Measurements from ENCODE around the gene NPHP4. TPM values are rescaled to one million over a fixed set of nuclear protein-coding genes. Genes with fewer than 3 reads are reported as not detected.

Gene NPHP4
- polyA plus RNA-seq, 1 donor (not counting 4 experiments of a cell fraction or from before 2014, with no cell fraction given), result 3.7 TPM

GRCh38 chr1:5861871-5862825 is 130.1 kb downstream of the NPHP4 start:
- H3K27me3 ChIP-seq (ENCODE audit: control insufficient read depth, extremely low read depth, insufficient read depth, low read length), result no peaks in the 10 kb centered on the region
- H3K9ac ChIP-seq (ENCODE audit: control insufficient read depth, extremely low read depth, insufficient read depth, low read length), result no peak overlapping the region
- no peak overlapping the region for H3K4me3 ChIP-seq (ENCODE audit: control insufficient read depth in 2 of 3, extremely low read depth in 1 of 3, insufficient read depth in 2 of 3, low read depth in 1 of 3, low read length in 3 of 3)
- FAIRE-seq (no peak), DNase-seq (ENCODE audit: low read depth, low spot score) (no peak)
- H4K20me1 ChIP-seq (ENCODE audit: control insufficient read depth, extremely low read depth, insufficient read depth, low read length), result no peaks in the 10 kb centered on the region
- H3K9me3 ChIP-seq (ENCODE audit: control insufficient read depth, low read depth, low read length), result no peaks in the 10 kb centered on the region
- dilution Hi-C loops (cut with MboI; ENCODE audit: extremely low pct_ligation_motif_present, low sequenced_read_pairs), result no loop called here
- H3K4me2 ChIP-seq (ENCODE audit: control insufficient read depth, extremely low read depth, insufficient read depth, low read depth, low read length), result no peak overlapping the region
- H2AFZ ChIP-seq (ENCODE audit: control insufficient read depth, low read length), result no peak overlapping the region
- TF ChIP-seq, protein P1, sequence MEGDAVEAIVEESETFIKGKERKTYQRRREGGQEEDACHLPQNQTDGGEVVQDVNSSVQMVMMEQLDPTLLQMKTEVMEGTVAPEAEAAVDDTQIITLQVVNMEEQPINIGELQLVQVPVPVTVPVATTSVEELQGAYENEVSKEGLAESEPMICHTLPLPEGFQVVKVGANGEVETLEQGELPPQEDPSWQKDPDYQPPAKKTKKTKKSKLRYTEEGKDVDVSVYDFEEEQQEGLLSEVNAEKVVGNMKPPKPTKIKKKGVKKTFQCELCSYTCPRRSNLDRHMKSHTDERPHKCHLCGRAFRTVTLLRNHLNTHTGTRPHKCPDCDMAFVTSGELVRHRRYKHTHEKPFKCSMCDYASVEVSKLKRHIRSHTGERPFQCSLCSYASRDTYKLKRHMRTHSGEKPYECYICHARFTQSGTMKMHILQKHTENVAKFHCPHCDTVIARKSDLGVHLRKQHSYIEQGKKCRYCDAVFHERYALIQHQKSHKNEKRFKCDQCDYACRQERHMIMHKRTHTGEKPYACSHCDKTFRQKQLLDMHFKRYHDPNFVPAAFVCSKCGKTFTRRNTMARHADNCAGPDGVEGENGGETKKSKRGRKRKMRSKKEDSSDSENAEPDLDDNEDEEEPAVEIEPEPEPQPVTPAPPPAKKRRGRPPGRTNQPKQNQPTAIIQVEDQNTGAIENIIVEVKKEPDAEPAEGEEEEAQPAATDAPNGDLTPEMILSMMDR (optimal IDR thresholded peaks at IDR 0.05 in 1 of 3, IDR thresholded peaks at IDR 0.05 in 1 of 3, conservative IDR thresholded peaks at IDR 0.05 in 1 of 3; ENCODE audit: extremely low read depth in 1 of 3, insufficient read depth in 2 of 3, low read length in 3 of 3), result no peak
- TF ChIP-seq EZH2 (IDR thresholded peaks at IDR 0.05; ENCODE audit: low read length), result no peak
- H3K9me1 ChIP-seq (ENCODE audit: control insufficient read depth, extremely low read depth, insufficient read depth, low read length), result no peaks in the 10 kb centered on the region
- H3K27ac ChIP-seq (ENCODE audit: control insufficient read depth, insufficient read depth, low read length), result no peak overlapping the region
- no peaks in the 10 kb centered on the region for H3K79me2 ChIP-seq (ENCODE audit: control insufficient read depth, insufficient read depth, low read length)
- H3K36me3 ChIP-seq (ENCODE audit: control insufficient read depth in 2 of 2, extremely low read depth in 1 of 2, insufficient read depth in 2 of 2, low read length in 2 of 2), result peaks cover 0 to 3% of the 10 kb centered on the region in 2 experiments
- H3K4me1 ChIP-seq (ENCODE audit: control insufficient read depth, extremely low read depth, insufficient read depth, low read length), result no peaks in the 10 kb centered on the region

DNA sequence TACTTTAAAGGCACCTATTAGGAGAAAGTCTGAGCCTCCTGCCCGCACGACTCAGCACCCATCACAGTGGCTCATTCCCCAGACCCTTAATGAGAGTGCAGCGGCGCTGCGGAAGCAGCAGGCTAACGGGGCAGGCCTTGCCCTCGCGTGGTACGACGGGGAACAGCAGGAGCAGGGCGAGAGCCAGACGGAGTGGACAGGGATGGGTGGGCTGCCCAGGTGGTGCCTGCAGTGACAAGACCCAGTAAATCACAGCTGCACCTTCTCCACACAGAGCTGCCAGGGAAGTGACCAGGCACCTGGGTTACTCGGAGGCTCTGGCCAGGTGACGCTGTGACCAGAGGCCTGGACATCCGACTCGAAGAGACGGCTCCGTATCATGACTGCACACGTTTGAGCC is 131.9 kb downstream of the NPHP4 start:
- FAIRE-seq (no peak), DNase-seq (ENCODE audit: low read depth, low spot score) (no peak)
- no peaks in the 10 kb centered on the region for H3K79me2 ChIP-seq (ENCODE audit: control insufficient read depth, insufficient read depth, low read length)
- no peaks in the 10 kb centered on the region for H3K27me3 ChIP-seq (ENCODE audit: control insufficient read depth, extremely low read depth, insufficient read depth, low read length)
- H4K20me1 ChIP-seq (ENCODE audit: control insufficient read depth, extremely low read depth, insufficient read depth, low read length), result no peaks in the 10 kb centered on the region
- H3K27ac ChIP-seq (ENCODE audit: control insufficient read depth, insufficient read depth, low read length), result no peak overlapping the region
- no peaks in the 10 kb centered on the region for H3K9me3 ChIP-seq (ENCODE audit: control insufficient read depth, low read depth, low read length)
- no peaks in the 10 kb centered on the region for H3K9me1 ChIP-seq (ENCODE audit: control insufficient read depth, extremely low read depth, insufficient read depth, low read length)
- no peaks in the 10 kb centered on the region for H3K4me1 ChIP-seq (ENCODE audit: control insufficient read depth, extremely low read depth, insufficient read depth, low read length)
- H3K4me3 ChIP-seq (ENCODE audit: control insufficient read depth in 2 of 3, extremely low read depth in 1 of 3, insufficient read depth in 2 of 3, low read depth in 1 of 3, low read length in 3 of 3), result no peak overlapping the region
- no peak overlapping the region for H2AFZ ChIP-seq (ENCODE audit: control insufficient read depth, low read length)
- H3K4me2 ChIP-seq (ENCODE audit: control insufficient read depth, extremely low read depth, insufficient read depth, low read depth, low read length), result no peak overlapping the region
- H3K36me3 ChIP-seq (ENCODE audit: control insufficient read depth in 2 of 2, extremely low read depth in 1 of 2, insufficient read depth in 2 of 2, low read length in 2 of 2), result peaks cover 0 to 3% of the 10 kb centered on the region in 2 experiments
- H3K9ac ChIP-seq (ENCODE audit: control insufficient read depth, extremely low read depth, insufficient read depth, low read length), result no peak overlapping the region
- TF ChIP-seq, protein P1 (optimal IDR thresholded peaks at IDR 0.05 in 1 of 3, IDR thresholded peaks at IDR 0.05 in 1 of 3, conservative IDR thresholded peaks at IDR 0.05 in 1 of 3; ENCODE audit: extremely low read depth in 1 of 3, insufficient read depth in 2 of 3, low read length in 3 of 3), result no peak
- TF ChIP-seq EZH2 (IDR thresholded peaks at IDR 0.05; ENCODE audit: low read length), result no peak
- dilution Hi-C loops (cut with MboI; ENCODE audit: extremely low pct_ligation_motif_present, low sequenced_read_pairs), result no loop called here
